Activated CD4-positive, CD25-positive, alpha-beta regulatory T cell treated with anti-CD3 and anti-CD28 coated beads, Interleukin-2, amount 50 U/mL, for 24 hours (primary cell): ENCODE results near the gene EIF5A2.
"Not testable (repeated sequence)": the region's sequence is repeated elsewhere in the genome, so short reads cannot be mapped to it uniquely, and the experiment has no call there.

Experiments
- ATAC-seq, 2 donors: fragments of 150-1000 bp; cut with Tn5 transposase; one replicate each; pipeline ENCODE4 v1.10.0; 2021; ENCODE audit warnings: mild to moderate bottlenecking in 1 of 2, moderate library complexity in 1 of 2

EIF5A2 gene

DNA sequence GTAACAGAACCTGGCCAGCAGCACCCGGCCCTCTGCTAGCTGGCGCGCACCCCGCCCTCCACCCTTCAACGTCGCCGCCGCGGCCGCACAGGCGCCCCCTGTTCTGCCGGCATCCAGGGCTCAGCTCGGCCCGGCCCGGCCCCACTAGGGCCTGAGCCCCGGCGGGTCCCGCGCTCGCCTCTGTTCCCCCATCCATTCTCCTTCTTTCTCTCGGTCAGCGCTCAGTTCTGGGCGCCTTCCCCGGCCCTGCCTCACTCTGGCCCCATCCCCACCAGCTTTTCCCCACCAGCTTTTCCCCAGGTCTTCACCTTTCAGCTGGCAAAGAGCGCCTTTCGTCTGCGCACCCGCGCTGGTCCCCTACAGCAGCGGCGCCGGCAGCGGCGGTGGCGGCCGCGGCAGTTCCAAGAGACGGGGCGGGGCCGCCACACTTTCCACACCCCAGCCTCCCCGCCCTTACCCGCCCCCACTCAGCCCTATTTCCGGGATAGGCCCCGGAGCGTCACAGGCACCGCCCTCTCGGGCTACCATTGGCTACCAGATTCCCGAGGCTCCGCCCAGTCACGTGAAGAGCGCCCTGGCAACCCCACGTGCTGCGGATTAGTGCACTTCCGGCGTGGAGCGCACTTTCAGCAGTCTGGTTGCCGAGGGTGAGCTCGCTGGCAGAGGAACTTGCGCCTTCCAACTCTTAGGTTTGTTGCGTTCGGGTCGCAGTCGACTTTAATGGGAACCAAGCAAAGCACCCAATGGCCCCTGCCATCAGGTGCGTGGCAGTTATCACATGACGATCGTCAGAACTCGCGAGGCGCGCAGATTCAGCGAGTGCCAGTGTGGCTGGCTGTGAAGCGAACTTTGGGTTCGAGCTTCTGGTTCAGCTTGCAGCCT lies at the start of gene EIF5A2:
EIF5A2 (minus strand) TSS at position 403 of the 882 bp plus-strand sequence. CDS start 831 bp downstream, outside the sequence.
- ATAC-seq, result peak; percentile 94 to 95

DNA sequence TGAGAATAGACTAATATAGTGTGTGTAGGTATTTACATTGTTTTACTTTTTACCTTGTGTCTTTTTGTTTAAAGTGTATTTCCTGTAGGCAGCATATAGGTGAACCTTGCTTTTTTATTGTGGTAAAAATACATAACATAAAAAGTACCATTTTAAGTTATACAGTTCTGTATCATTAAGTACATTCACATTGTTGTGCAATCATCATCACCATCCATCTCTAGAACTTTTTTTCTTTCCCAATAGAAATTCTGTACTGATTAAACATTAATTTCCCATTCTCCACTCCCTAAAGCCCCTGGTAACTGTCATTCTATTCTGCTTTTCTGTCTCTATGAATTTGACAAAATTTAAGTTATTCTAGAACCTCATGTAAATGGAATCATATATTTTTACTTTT lies 48.2 kb upstream of the EIF5A2 start:
- no peak for ATAC-seq

- ATAC-seq, result no peak
These were observed 45.3 kb upstream of the EIF5A2 start for GRCh38 chr3:170953736-170954135.

DNA sequence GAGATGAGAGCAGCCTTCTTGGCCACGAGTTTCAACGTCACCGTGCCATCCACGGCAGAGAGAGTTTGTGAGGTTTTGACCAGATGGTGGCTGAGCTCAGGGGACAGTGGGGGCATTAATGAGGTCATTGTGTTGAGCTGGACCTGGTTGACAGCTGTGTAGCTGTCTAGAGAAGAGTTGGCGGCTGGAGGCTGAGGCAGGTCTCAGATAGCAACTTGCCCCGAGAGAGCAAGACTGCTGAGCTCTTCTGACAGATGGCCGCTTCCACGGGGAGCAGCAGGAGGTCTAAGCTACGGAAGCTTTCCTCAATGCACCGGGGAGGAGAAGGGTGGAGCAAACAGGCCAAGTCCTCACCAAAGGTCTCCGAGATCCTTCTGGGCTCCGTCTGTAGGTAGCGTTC lies 44.8 kb upstream of the EIF5A2 start:
- ATAC-seq, result no peak

GRCh38 chr3:170949211-170949610 lies 40.8 kb upstream of the EIF5A2 start:
- ATAC-seq, result no peak

DNA sequence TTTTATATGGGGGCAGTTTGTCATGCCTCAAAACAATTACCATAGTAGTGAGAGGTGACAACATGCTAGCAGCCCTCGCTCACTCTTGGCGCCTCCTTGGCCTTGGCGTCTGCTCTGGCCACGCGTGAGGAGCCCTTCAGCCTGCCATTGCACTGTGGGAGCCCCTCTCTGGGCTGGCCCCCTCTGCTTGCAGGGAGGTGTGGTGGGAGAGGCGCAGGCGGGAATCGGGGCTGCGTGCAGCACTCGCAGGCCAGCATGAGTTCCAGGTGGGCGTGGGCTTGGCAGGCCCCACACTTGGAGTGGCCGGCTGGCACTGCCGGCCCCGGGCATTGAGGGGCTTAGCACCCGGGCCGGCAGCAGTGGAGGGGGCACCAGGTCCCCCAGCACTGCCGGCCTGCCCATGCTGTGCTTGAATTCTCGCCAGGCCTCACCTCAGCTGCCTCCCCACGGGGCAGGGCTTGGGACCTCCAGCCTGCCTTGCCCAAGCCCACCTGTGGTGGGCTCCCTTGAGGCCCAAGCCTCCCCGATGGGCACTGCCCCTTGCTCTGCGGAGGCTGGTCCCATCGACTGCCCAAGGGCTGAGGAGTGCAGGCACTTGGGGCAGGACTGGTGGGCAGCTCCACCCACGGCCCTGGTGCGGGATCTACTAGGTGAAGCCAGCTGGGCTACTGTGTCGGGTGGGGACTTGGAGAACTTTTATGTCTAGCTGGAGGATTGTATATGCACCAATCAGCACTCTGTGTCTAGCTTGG lies 38.8 kb upstream of the EIF5A2 start:
- no peak for ATAC-seq

DNA sequence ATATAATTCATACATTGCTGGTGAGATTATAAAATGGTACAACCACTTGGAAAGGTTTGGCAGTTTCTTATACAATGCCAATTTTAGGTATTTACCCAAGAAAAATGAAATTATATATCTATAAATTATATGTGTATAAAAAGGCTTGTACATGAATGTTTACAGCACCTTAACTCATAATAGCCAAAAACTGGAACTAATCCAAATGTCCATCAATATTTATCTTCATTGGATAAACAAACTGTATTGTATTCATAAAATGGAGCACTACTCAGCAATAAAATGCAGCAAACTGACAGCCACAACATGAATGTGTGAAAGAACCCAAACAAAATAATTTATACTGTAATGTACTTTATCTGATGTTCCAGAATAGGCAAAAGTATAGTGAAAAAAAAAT lies 33.6 kb upstream of the EIF5A2 start:
- no peak for ATAC-seq

- ATAC-seq, result no peak
These were observed 33.1 kb upstream of the EIF5A2 start for GRCh38 chr3:170941551-170941950.

GRCh38 chr3:170933039-170933438 lies 24.6 kb upstream of the EIF5A2 start:
- not testable (repeated sequence) for ATAC-seq

- ATAC-seq, result not testable (repeated sequence)
These were observed 15.1 kb upstream of the EIF5A2 start for GRCh38 chr3:170923553-170923952.

DNA sequence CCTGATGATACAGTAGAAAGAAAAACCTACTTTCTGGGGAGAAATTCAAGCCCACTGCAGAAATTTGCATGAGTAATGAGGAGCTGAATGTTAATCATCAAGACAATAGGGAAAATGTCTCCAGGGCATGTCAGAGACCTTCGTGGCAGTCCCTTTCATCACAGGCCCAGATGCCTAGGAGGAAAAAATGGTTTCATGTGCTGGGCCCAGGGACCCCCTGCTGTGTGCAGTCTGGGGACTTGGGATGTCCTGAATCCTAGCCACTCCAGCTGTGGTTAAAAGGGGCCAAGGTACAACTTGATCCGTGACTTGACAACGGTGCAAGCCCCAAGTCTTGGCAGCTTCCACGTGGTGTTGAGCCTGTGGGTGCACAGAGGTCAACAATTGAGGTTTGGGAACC lies 10.3 kb upstream of the EIF5A2 start:
- no peak for ATAC-seq

- no peak for ATAC-seq
These were observed 6.3 kb upstream of the EIF5A2 start for GRCh38 chr3:170914690-170915089.

GRCh38 chr3:170914212-170914611 lies 5.8 kb upstream of the EIF5A2 start:
- no peak for ATAC-seq

DNA sequence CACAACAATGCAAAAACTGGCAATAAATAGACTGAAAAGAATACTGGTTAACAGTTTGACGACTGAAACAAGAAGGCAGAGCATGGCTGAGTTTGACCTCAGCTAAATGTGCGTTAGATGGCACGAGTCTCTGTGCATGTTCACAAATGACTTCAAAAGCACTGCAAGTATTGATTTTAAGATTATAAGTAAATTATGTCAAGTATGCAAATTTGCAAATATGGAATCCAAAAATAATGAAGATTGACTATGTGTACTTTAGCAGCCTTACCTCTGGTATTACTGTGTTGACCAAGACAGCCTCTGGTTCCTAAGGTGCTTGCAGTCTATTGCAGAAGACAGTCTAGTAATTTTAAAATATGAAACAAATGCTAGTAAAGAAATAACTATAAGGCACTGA lies 2.6 kb upstream of the EIF5A2 start:
- ATAC-seq, result no peak

- ATAC-seq, result no peak
These were observed 2.1 kb upstream of the EIF5A2 start for GRCh38 chr3:170910542-170910941.

- no peak for ATAC-seq
These were observed 879 bp upstream of the EIF5A2 start for GRCh38 chr3:170909129-170909903.

DNA sequence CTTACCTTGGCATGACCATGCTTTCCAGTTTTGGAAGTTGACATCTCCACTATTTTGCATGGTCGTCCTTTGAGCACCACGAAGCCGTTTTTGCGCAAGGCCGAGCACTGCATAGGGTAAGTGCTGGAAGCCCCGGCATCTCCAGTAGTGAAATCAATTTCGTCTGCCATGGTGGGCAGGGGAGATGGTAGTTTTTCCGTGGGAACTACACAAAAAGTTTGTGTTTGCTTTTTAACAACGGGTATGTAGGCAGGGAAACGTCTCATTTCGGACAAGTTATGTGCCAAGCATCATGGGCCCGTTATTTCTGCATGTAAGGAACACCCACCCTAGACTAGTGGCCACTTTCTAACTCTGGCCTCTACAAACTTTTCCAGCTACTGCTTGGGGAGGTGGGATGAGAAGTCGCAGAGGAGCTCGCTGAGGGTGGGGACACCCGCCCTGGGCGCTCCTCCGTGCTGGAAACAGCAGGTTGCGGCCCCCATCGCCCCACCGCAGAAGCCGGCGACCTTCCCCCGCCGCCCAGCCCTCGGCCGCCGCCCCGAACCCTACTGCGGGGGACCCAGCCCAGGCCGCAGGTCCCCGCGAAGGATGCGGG lies 701 bp downstream of the EIF5A2 start:
- no peak for ATAC-seq

DNA sequence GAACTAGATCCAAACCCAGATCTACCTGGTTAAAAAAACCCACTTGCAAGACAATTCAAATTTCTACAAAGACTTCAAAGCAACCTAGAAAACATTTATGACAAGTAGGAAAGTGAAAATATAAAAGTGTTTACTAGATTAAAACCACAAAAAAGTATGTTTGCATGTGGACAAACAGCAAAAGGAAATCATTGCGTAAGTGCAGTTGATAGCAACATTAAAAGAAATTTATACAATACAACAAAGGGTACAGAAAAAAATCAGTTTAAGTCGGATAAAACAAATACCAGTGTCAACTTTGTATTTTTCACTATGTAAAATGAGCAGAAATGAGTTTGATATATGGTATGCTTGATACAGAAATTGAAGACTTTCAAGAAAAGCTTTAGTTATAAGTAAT lies 2.6 kb downstream of the EIF5A2 start:
- ATAC-seq, result no peak

DNA sequence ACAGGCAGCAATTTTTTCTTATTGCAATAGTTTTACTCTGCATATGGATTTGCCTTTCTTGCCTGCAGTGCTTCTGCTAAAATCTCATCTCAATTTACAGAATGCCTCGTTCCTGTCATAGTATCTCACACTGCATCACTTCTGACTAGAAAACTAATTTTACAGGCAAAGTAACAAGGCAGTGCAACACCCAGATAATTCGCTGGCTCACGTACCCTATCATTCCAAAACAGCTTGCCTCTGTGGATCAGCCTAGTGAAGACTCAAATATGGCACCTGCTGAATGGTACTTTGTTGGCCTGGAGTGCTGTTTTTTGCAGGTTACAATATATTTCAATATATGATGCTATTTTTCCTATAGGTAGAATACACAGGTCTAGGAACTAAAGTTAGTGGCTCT lies 5.3 kb downstream of the EIF5A2 start:
- ATAC-seq, result no peak

DNA sequence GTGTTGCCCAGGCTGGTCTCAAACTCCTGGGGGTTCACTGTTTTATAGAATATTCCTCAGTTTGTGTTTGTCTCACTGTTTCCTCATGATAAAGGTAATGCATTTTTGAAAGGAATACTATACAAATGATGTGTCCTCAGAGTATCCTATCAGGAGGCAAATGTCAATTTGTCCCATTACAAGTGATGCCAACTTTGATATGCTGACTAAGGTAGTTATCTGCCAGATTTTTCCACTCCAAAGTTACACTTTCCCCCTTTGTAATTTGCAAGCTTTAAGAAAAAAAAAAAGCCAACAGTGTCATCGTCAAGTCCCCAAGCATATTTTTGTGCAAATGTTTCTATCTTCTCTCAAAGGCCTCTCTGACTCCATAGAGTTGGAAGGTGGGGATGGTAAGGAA lies 9.0 kb downstream of the EIF5A2 start:
- ATAC-seq, result no peak

- ATAC-seq, result no peak
These were observed 10.5 kb downstream of the EIF5A2 start for GRCh38 chr3:170897978-170898377.

- not testable (repeated sequence) for ATAC-seq
These were observed 11.2 kb downstream of the EIF5A2 start for GRCh38 chr3:170897199-170897598.

- no peak for ATAC-seq
These were observed 11.7 kb downstream of the EIF5A2 start for GRCh38 chr3:170896781-170897180.
